Gastrocnemius medialis (tissue), 4 donors: ENCODE results near the gene WNT11. TPM values are rescaled to one million over a fixed set of nuclear protein-coding genes. Genes with fewer than 3 reads are reported as not detected.

Experiments used
- ATAC-seq, 2 donors: fragments of 150-250 bp; one replicate each; pipeline ENCODE4 v1.9.1; 2016
- DNase-seq, 2 donors: peaks; one replicate each; pipeline ENCODE4 v3.0.0-alpha.2; 2019
- H3K27ac ChIP-seq, 4 donors: fragments of 200-600 bp; sonication (generic); 1 replicate in 1 of 4; 2 replicates in 3 of 4; pipeline ENCODE4 v1.5.1; 2016 to 2018; ENCODE audit warnings: mild to moderate bottlenecking in 2 of 4, moderate library complexity in 1 of 4
- H3K27me3 ChIP-seq, 3 donors: fragments of 200-600 bp; sonication (generic) in 2 of 3; 1 replicate in 1 of 3; 2 replicates in 2 of 3; pipeline versions ENCODE4 v1.5.1 to v1.6.0; 2016 to 2019; ENCODE audit warnings: mild to moderate bottlenecking in 1 of 3, moderate library complexity in 1 of 3
- H3K36me3 ChIP-seq, 2 donors: fragments of 200-600 bp; sonication (generic) in 1 of 2; one replicate each; pipeline ENCODE4 v1.5.1; 2017 to 2018
- H3K4me1 ChIP-seq, 2 donors: fragments of 200-600 bp; sonication (generic) in 1 of 2; one replicate each; pipeline ENCODE4 v1.5.1; 2016 to 2017; ENCODE audit warnings: mild to moderate bottlenecking in 2 of 2
- H3K4me3 ChIP-seq, 4 donors: fragments of 200-600 bp; sonication (generic) in 3 of 4; 1 replicate in 1 of 4; 2 replicates in 3 of 4; pipeline ENCODE4 v1.5.1; 2016 to 2019; ENCODE audit warnings: mild to moderate bottlenecking in 2 of 4
- H3K9me3 ChIP-seq, 3 donors: fragments of 200-600 bp; sonication (generic) in 2 of 3; 1 replicate in 1 of 3; 2 replicates in 2 of 3; pipeline ENCODE4 v1.5.1; 2016 to 2019
- POLR2A ChIP-seq, 2 donors: fragments of 450-650 bp; IDR thresholded peaks; one replicate each; pipeline ENCODE4 v1.6.1; 2017; ENCODE audit warnings: antibody characterized with exemption in 2 of 2, mild to moderate bottlenecking in 2 of 2, moderate library complexity in 2 of 2
- in situ Hi-C, 4 donors: fragments of 200-750 bp; cut with MboI; loops; one replicate each; pipeline versions ENCODE4 v1.15.0 to v1.8.0; 2017; ENCODE audit warnings: low sequenced_read_pairs in 4 of 4
- intact Hi-C: fragments of 100-400 bp; cut with DNase I; formaldehyde crosslinking; loops from one replicate; pipeline ENCODE4 v1.15.1; 2023; ENCODE audit warnings: low total_unique reads
- total RNA-seq, 4 donors: library from RNA; depleted of rRNA; stranded (reverse); fragments of >200 nt; gene quantifications; one replicate each; pipeline versions ENCODE4 v1.1.0 to v1.2.3, GENCODE V29; 2016
- TF ChIP-seq, protein P1 (sequence below), 5 experiments: fragments of 450-650 bp in 3 of 5; fragments of 200-600 bp in 2 of 5; sonication (generic) in 2 of 5; IDR thresholded peaks in 4 of 5; conservative IDR thresholded peaks in 1 of 5; 1 replicate in 4 of 5; 2 replicates in 1 of 5; pipeline ENCODE4 v1.5.1; 2016 to 2019; ENCODE audit warnings: antibody characterized with exemption in 5 of 5, mild to moderate bottlenecking in 3 of 5, moderate library complexity in 3 of 5

WNT11 gene
- total RNA-seq, 4 donors from 2014 or later: 2.9 to 6.5 (median 4.0) TPM

DNA sequence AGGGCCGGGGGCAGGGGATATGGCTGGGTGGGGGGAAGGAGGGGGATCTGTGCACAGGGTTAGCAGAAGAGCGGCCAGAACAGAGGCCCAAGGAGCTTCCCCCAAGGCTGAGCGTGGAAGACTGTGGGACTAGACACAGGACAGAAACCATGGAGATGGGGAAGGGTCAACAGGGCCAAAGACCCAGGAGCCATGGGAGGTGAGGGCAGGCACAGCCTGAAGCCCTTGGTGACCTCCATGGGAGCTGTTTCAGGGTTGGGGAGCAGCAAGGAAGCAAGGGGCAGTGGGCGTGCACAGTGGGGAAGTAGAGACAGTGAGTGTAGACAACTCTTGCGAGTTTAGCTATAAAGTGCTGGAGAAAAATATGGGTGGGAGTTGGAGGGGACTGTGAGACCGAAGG is 56.6 kb downstream of the WNT11 start:
- TF ChIP-seq, protein P1, sequence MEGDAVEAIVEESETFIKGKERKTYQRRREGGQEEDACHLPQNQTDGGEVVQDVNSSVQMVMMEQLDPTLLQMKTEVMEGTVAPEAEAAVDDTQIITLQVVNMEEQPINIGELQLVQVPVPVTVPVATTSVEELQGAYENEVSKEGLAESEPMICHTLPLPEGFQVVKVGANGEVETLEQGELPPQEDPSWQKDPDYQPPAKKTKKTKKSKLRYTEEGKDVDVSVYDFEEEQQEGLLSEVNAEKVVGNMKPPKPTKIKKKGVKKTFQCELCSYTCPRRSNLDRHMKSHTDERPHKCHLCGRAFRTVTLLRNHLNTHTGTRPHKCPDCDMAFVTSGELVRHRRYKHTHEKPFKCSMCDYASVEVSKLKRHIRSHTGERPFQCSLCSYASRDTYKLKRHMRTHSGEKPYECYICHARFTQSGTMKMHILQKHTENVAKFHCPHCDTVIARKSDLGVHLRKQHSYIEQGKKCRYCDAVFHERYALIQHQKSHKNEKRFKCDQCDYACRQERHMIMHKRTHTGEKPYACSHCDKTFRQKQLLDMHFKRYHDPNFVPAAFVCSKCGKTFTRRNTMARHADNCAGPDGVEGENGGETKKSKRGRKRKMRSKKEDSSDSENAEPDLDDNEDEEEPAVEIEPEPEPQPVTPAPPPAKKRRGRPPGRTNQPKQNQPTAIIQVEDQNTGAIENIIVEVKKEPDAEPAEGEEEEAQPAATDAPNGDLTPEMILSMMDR (IDR thresholded peaks at IDR 0.05 in 4 of 5, conservative IDR thresholded peaks at IDR 0.05 in 1 of 5): no peak
- TF ChIP-seq POLR2A (IDR thresholded peaks at IDR 0.05): no peak
- ATAC-seq (no peak), DNase-seq (no peak)
- in situ Hi-C loops: loop anchor here (5.0 to 25.0 kb wide), 4 partner anchors 247 to 362 kb away; no protein-coding TSS in a partner anchor
- Histone ChIP-seq H3K4me3 (no peak overlapping the region), H3K27ac (no peak overlapping the region), H3K4me1 (peaks cover 3 to 10% of the 10 kb centered on the region in 2 donors), H3K36me3 (no peaks in the 10 kb centered on the region), H3K9me3 (no peaks in the 10 kb centered on the region), H3K27me3 (no peaks in the 10 kb centered on the region)
- intact Hi-C loops: no loop called here

GRCh38 chr11:76148941-76149613 is 57.2 kb downstream of the WNT11 start:
- no peaks in the 10 kb centered on the region for H3K27me3 ChIP-seq
- H3K4me3 ChIP-seq: no peak overlapping the region
- H3K27ac ChIP-seq: no peak overlapping the region
- DNase-seq: no peak
- no peak for TF ChIP-seq POLR2A (IDR thresholded peaks at IDR 0.05)
- TF ChIP-seq, protein P1 (IDR thresholded peaks at IDR 0.05 in 4 of 5, conservative IDR thresholded peaks at IDR 0.05 in 1 of 5): no peak
- H3K4me1 ChIP-seq: peaks cover 3 to 10% of the 10 kb centered on the region in 2 donors
- H3K9me3 ChIP-seq: no peaks in the 10 kb centered on the region
- no peak for ATAC-seq
- in situ Hi-C loops (loop anchor here in 1 of 4 donors (5.0 kb wide), 1 partner anchor 247 kb away; no protein-coding TSS in a partner anchor), intact Hi-C loops (no loop called here)
- no peaks in the 10 kb centered on the region for H3K36me3 ChIP-seq

GRCh38 chr11:76148231-76148630 is 58.1 kb downstream of the WNT11 start:
- in situ Hi-C loops: loop anchor here in 1 of 4 donors (5.0 kb wide), 1 partner anchor 246 kb away; no protein-coding TSS in a partner anchor

GRCh38 chr11:76147106-76147740 is 59.1 kb downstream of the WNT11 start:
- no peak overlapping the region for H3K27ac ChIP-seq
- DNase-seq (no peak), ATAC-seq (no peak)
- intact Hi-C loops (no loop called here), in situ Hi-C loops (loop anchor here in 1 of 4 donors (5.0 kb wide), 1 partner anchor 245 kb away; no protein-coding TSS in a partner anchor)
- no peaks in the 10 kb centered on the region for H3K27me3 ChIP-seq
- H3K4me3 ChIP-seq: no peak overlapping the region
- no peaks in the 10 kb centered on the region for H3K9me3 ChIP-seq
- peaks cover 0 to 3% of the 10 kb centered on the region in 2 donors for H3K4me1 ChIP-seq
- TF ChIP-seq, protein P1 (IDR thresholded peaks at IDR 0.05 in 4 of 5, conservative IDR thresholded peaks at IDR 0.05 in 1 of 5): no peak
- no peak for TF ChIP-seq POLR2A (IDR thresholded peaks at IDR 0.05)
- H3K36me3 ChIP-seq: peaks cover 0 to 5% of the 10 kb centered on the region in 2 donors

More at GRCh38 chr11:76148231-76148630, 58.1 kb downstream of the WNT11 start:
- Histone ChIP-seq H3K36me3 (no peaks in the 10 kb centered on the region), H3K9me3 (no peaks in the 10 kb centered on the region), H3K27ac (no peak overlapping the region), H3K27me3 (no peaks in the 10 kb centered on the region), H3K4me1 (peaks cover 3 to 10% of the 10 kb centered on the region in 2 donors), H3K4me3 (no peak overlapping the region)
- DNase-seq (no peak), ATAC-seq (no peak)
- intact Hi-C loops: no loop called here
- TF ChIP-seq POLR2A (IDR thresholded peaks at IDR 0.05): no peak
- TF ChIP-seq, protein P1 (IDR thresholded peaks at IDR 0.05 in 4 of 5, conservative IDR thresholded peaks at IDR 0.05 in 1 of 5): no peak
